Body of pancreas (tissue), 4 donors: ENCODE data around the gene ISX.

Experiments
- CTCF ChIP-seq, 7 experiments: fragments of 450-650 bp in 4 of 7; fragments of 200-600 bp in 3 of 7; sonication (generic) in 3 of 7; IDR thresholded peaks; one replicate each; pipeline ENCODE4 v1.5.1; 2016 to 2019; ENCODE audit warnings: antibody characterized with exemption in 7 of 7
- POLR2A ChIP-seq, 3 donors: fragments of 450-650 bp; IDR thresholded peaks; one replicate each; pipeline ENCODE4 v1.6.1; 2016; ENCODE audit warnings: antibody characterized with exemption in 3 of 3, mild to moderate bottlenecking in 2 of 3

GRCh38 chr22:35124691-35125219, 58.8 kb downstream of the ISX start:
- TF ChIP-seq POLR2A (IDR thresholded peaks at IDR 0.05) (no peak), CTCF (IDR thresholded peaks at IDR 0.05) (no peak)
